GM21717 (cell line): ENCODE measurements around the gene ADD1.

ENCODE experiments used
- ATAC-seq: cut with Tn5 transposase; IDR thresholded peaks from one replicate; pipeline ENCODE4 v1.9.1; 2021; ENCODE audit warnings: mild to moderate bottlenecking, moderate library complexity; ENCODE audit not compliant: unreplicated experiment

ADD1 gene

DNA sequence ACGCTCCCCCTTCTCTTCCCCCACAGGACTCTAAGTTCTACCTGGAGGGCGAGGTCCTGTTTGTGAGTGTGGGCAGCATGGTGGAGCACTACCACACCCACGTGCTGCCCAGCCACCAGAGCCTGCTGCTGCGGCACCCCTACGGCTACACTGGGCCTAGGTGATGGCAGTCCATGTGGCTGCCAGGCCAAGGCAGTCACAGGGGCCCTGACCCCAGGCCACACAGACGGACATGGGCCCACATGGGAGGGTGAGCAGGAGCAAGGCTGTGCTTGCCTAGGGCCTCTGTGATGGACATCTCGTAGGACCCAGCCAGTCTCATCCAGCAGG, 10.0 kb upstream of the ADD1 start:
- ATAC-seq, result no peak

GRCh38 chr4:2834001-2834921, 9.4 kb upstream of the ADD1 start:
- ATAC-seq, result no peak

DNA sequence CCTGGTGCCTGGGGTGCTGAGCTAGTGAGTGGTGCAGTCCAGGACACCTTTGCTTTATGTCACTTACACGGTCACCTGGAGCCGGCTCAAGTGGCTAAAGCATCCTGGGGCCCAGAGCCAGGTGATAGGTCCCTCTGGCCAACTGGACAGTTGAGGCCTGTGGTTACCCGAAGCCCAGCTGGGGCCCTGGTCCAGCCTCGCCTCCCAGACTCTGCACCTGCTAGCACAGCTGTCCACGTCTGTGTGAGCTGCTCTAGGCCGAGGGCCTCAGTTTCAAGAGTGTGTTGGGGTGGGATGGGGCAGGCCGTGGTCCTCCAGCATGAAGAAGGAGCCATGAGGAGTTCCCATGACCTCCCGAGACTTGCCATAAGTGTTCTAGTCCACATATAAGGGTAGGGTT, 7.7 kb upstream of the ADD1 start:
- ATAC-seq, result no peak

GRCh38 chr4:2836391-2836859, 7.2 kb upstream of the ADD1 start:
- no peak for ATAC-seq

DNA sequence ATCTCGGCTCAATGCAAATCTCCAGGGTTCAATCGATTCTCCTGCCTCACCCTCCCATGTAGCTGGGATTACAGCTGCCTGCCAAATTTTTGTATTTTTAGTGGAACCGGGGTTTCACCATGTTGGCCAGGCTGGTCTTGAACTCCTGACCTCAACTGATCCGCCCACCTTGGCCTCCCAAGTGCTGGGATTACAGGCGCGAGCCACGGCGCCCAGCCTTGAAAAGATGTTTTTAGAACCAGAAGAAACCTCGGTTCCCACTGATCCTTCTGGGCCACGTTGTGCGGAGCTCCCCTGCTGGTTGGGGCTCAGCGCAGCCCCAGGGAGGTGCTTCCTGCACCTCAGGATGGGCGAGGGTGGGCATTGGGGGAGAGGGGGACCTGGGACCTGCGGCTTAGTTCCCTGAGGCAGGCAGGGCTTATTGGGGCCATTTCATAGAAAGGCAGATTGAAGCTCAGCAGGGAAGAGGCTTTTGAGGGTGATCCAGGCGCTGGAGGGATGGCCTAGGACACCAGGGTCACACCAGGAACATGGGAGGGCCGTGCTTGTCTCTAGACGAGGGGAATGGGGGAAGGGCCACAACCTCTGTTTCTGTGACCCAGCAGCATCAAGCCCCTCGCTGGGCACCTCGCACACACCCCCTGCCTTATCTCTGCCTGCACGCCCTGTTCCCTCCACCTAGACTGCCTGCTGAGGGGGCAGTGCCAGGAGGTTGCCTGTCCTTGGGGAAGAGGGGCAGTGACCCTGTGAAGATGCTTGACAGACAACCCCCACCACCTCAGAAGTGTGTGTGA, 6.3 kb upstream of the ADD1 start:
- no peak for ATAC-seq

DNA sequence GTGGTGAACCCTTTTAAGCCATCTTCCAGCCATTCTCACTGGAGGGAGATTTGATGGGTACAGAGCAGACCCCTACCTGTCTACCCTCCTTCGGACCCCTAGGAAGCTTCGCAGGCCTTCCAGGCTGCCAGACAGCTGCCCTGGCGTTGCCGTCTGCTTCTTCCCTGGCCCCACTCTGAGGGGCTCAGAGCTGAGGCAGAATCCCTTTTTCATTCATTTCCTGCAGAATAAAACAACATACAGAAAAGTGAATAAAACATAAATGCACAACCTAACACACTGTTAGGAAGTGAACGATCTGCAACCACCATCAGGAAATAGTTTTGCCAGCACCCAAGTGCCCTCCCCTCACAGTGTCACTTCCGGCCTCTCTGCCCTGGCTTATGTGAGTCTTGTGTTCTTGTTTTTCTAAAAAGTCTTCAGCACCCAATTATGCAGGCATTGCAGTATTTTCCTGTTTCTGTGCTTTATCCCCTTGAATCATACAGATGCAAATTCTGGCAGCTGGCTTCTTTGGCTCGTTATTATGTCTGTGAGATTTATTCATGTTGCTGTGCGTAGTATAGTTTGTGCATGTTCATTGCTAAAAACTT, 5.6 kb upstream of the ADD1 start:
- no peak for ATAC-seq

DNA sequence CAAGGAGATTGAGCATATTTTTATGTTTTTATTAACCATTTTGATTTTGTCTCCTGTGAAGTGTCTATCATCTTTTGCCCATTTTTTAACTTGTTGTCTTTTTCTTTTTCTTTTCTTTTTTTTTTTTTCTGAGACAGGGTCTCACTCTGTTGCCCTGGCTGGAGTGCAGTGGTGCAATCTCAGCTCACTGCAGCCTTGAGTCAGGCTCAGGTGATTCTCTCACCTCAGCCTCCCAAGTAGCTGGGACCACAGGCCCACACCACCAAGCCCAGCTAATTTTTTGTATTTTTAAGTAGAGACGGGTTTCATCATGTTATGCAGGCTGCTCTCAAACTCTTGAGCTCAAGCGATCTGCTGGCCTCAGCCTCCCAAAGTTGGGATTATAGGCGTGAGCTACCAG, 4.6 kb upstream of the ADD1 start:
- no peak for ATAC-seq

- peak; percentile 2 for ATAC-seq
Measured at GRCh38 chr4:2842687-2843262, 869 bp upstream of the ADD1 start.

GRCh38 chr4:2843941-2844584, 419 bp downstream of the ADD1 start:
- ATAC-seq, result peak; percentile 9

- no peak for ATAC-seq
Measured at GRCh38 chr4:2846172-2846571, 2.5 kb downstream of the ADD1 start.

DNA sequence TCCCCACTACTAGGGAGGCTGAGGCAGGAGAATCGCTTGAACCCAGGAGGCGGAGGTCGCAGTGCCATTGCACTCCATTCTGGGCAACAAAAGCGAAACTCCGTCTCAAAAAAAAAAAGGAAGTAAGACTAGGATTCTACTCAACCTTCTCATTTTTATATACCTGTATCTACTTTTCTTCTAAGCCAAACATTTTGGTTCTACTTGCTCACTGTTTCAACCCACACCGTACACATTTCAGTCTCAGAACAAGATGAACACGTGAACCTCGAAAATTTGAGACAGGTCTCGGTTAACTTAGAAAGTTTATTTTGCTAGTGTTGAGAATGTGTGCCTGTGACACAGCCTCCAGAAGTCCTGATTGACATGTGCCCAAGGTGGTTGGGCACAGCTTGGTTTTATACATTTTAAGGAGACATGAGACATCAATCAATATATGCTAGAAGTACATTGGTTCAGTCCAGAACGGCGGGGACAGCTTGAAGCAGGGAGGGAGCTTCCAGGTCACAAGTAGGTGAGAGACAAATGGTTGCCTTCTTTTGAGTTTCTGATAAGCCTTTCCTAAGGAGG, 3.7 kb downstream of the ADD1 start:
- ATAC-seq, result no peak

- ATAC-seq, result no peak
Measured at GRCh38 chr4:2848449-2848848, 4.8 kb downstream of the ADD1 start.

GRCh38 chr4:2849267-2850152, 5.9 kb downstream of the ADD1 start:
- ATAC-seq, result no peak

GRCh38 chr4:2850966-2851798, 7.5 kb downstream of the ADD1 start:
- ATAC-seq, result no peak

DNA sequence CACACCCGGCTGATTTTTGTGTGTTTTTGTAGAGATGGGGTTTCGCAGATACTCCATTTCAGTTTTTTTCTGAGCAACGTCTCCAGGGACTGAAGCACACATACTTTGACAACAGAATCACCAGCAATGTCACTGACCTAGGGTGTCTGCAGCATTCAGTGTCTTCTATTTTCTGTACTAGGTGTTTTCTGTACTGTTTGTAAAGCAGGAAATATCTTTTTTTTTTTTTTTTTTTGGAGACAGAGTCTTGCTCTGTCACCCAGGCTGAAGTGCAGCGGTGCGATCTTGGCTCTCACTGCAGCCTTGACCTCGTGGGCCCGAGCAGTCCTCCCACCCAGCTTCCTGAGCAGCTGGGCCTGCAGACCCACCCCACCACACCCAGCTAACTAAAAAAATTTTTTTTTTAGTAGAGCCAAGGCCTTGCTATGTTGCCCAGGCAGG, 8.9 kb downstream of the ADD1 start:
- ATAC-seq, result no peak

DNA sequence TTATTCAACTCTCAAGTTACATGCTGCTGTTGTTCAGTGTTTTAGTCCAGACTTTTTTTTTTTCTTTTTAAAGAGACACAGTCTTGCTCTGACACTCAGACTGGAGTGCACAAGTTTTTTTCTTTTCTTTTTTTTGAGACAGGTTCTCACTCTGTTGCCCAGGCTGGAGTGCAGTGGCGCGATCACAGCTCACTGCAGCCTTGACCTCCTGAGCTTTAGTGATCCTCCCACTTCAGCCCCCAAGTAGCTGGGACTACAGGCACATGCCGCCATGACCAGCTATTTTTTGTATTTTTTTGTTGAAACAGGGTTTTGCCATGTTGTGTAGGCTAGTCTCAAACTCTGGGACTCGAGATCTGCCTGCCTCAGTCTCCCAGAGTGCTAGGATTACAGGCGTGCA, 11.9 kb downstream of the ADD1 start:
- ATAC-seq, result no peak

DNA sequence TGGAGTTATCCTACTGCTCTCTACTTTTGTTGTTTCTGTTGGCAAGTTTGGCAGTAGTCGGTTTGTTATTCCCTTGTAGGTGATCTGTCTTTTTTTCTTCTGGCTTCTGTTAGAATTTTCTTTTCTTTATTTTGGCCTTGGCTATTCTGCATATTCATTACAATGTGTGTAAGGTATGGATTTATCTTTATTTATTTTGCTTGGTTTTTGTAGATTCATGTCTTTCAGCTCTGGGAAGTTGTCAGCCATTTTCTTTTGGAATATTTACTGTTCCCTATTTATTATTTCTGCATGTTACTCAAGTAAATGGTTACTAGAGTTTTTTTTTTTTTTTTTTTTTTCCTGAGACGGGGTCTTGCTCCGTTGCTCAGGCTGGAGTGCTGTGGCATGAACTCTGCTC, 12.6 kb downstream of the ADD1 start:
- no peak for ATAC-seq

DNA sequence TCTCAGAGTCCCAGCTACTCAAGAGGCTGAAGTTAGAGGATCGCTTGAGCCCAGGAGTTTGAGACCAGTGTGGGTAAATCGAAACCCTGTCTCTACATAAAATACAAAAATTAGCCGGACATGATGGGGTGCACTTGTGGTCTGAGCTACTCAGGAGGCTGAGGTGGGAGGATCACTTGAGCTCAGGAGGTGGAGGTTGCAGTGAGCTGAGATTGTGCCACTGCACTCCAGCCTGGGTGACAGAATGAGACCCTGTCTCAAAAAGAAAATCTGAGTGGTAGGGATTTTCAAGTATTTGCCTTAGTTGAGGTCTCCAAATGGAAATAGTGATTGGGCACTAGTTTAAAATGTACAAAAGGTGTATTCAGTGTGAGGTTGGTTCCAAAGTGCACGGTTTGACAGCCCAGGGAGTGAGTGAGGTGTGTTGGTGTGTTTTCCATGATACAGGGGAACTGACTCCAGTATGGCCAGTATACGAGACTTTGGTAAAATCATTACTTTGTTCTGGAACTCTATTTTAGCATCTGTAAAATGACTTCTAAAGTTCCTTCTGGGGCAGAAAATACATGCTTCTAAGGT, 13.8 kb downstream of the ADD1 start:
- no peak for ATAC-seq
